Activated naive CD8-positive, alpha-beta T cell (primary cell): Measurements from ENCODE around the gene BMP5.

Source experiments
- H3K27ac Mint-ChIP-seq: one replicate; pipeline ENCODE4 v1.8.0; 2021; ENCODE audit warnings: mixed read lengths
- H3K27me3 Mint-ChIP-seq: one replicate; pipeline ENCODE4 v1.8.0; 2021; ENCODE audit warnings: mixed read lengths
- H3K36me3 Mint-ChIP-seq: one replicate; pipeline ENCODE4 v1.8.0; 2021; ENCODE audit warnings: mixed read lengths
- H3K4me1 Mint-ChIP-seq: one replicate; pipeline ENCODE4 v1.8.0; 2021; ENCODE audit warnings: low read depth, mixed read lengths
- H3K4me3 Mint-ChIP-seq: one replicate; pipeline ENCODE4 v1.8.0; 2021; ENCODE audit warnings: mild to moderate bottlenecking, mixed read lengths
- H3K9me3 Mint-ChIP-seq: one replicate; pipeline ENCODE4 v1.8.0; 2021; ENCODE audit warnings: low read depth, mixed read lengths

Gene BMP5

GRCh38 chr6:55841341-55841740 lies 34.0 kb downstream of the BMP5 start:
- no peak overlapping the region for H3K4me3 Mint-ChIP-seq
- peaks cover 9% of the 10 kb centered on the region for H3K9me3 Mint-ChIP-seq
- H3K4me1 Mint-ChIP-seq = no peaks in the 10 kb centered on the region
- no peaks in the 10 kb centered on the region for H3K36me3 Mint-ChIP-seq
- H3K27me3 Mint-ChIP-seq = no peaks in the 10 kb centered on the region
- H3K27ac Mint-ChIP-seq = no peak overlapping the region

- Mint-ChIP-seq H3K27ac (no peak overlapping the region), H3K27me3 (no peaks in the 10 kb centered on the region), H3K4me3 (no peak overlapping the region), H3K36me3 (no peaks in the 10 kb centered on the region), H3K4me1 (no peaks in the 10 kb centered on the region), H3K9me3 (peaks cover 9% of the 10 kb centered on the region)
These were observed 36.3 kb downstream of the BMP5 start for GRCh38 chr6:55839080-55839479.

GRCh38 chr6:55836945-55837344 lies 38.4 kb downstream of the BMP5 start:
- no peaks in the 10 kb centered on the region for H3K4me1 Mint-ChIP-seq
- no peaks in the 10 kb centered on the region for H3K36me3 Mint-ChIP-seq
- H3K27me3 Mint-ChIP-seq = no peaks in the 10 kb centered on the region
- H3K27ac Mint-ChIP-seq = no peak overlapping the region
- H3K4me3 Mint-ChIP-seq = no peak overlapping the region
- H3K9me3 Mint-ChIP-seq = peaks cover 9% of the 10 kb centered on the region

- Mint-ChIP-seq H3K27me3 (no peaks in the 10 kb centered on the region), H3K27ac (no peak overlapping the region), H3K36me3 (no peaks in the 10 kb centered on the region), H3K4me3 (no peak overlapping the region), H3K4me1 (no peaks in the 10 kb centered on the region), H3K9me3 (peaks cover 9% of the 10 kb centered on the region)
These were observed 38.9 kb downstream of the BMP5 start for GRCh38 chr6:55836481-55836880.

GRCh38 chr6:55835220-55835619 lies 40.2 kb downstream of the BMP5 start:
- peaks cover 8% of the 10 kb centered on the region for H3K9me3 Mint-ChIP-seq
- no peaks in the 10 kb centered on the region for H3K27me3 Mint-ChIP-seq
- H3K4me3 Mint-ChIP-seq = no peak overlapping the region
- no peaks in the 10 kb centered on the region for H3K36me3 Mint-ChIP-seq
- no peak overlapping the region for H3K27ac Mint-ChIP-seq
- no peaks in the 10 kb centered on the region for H3K4me1 Mint-ChIP-seq

GRCh38 chr6:55833284-55833683 lies 42.1 kb downstream of the BMP5 start:
- Mint-ChIP-seq H3K36me3 (no peaks in the 10 kb centered on the region), H3K27me3 (no peaks in the 10 kb centered on the region), H3K9me3 (peaks cover 10% of the 10 kb centered on the region), H3K4me1 (no peaks in the 10 kb centered on the region), H3K27ac (no peak overlapping the region), H3K4me3 (no peak overlapping the region)

- Mint-ChIP-seq H3K27ac (no peak overlapping the region), H3K4me1 (no peaks in the 10 kb centered on the region), H3K36me3 (no peaks in the 10 kb centered on the region), H3K27me3 (no peaks in the 10 kb centered on the region), H3K9me3 (peaks cover 10% of the 10 kb centered on the region), H3K4me3 (no peak overlapping the region)
These were observed 47.4 kb downstream of the BMP5 start for GRCh38 chr6:55827818-55828522.

- H3K27ac Mint-ChIP-seq = no peak overlapping the region
- H3K9me3 Mint-ChIP-seq = peaks cover 10% of the 10 kb centered on the region
- no peak overlapping the region for H3K4me3 Mint-ChIP-seq
- no peaks in the 10 kb centered on the region for H3K27me3 Mint-ChIP-seq
- H3K4me1 Mint-ChIP-seq = no peaks in the 10 kb centered on the region
- no peaks in the 10 kb centered on the region for H3K36me3 Mint-ChIP-seq
These were observed 48.4 kb downstream of the BMP5 start for GRCh38 chr6:55826941-55827340.

GRCh38 chr6:55825402-55826051 lies 49.9 kb downstream of the BMP5 start:
- no peaks in the 10 kb centered on the region for H3K36me3 Mint-ChIP-seq
- H3K27me3 Mint-ChIP-seq = no peaks in the 10 kb centered on the region
- no peak overlapping the region for H3K27ac Mint-ChIP-seq
- peaks cover 10% of the 10 kb centered on the region for H3K9me3 Mint-ChIP-seq
- H3K4me3 Mint-ChIP-seq = no peak overlapping the region
- H3K4me1 Mint-ChIP-seq = no peaks in the 10 kb centered on the region

- no peaks in the 10 kb centered on the region for H3K27me3 Mint-ChIP-seq
- no peaks in the 10 kb centered on the region for H3K36me3 Mint-ChIP-seq
- peaks cover 5% of the 10 kb centered on the region for H3K9me3 Mint-ChIP-seq
- H3K4me1 Mint-ChIP-seq = no peaks in the 10 kb centered on the region
- H3K4me3 Mint-ChIP-seq = no peak overlapping the region
- no peak overlapping the region for H3K27ac Mint-ChIP-seq
These were observed 52.6 kb downstream of the BMP5 start for GRCh38 chr6:55822815-55823214.

GRCh38 chr6:55822005-55822404 lies 53.4 kb downstream of the BMP5 start:
- H3K36me3 Mint-ChIP-seq = no peaks in the 10 kb centered on the region
- no peaks in the 10 kb centered on the region for H3K27me3 Mint-ChIP-seq
- no peaks in the 10 kb centered on the region for H3K4me1 Mint-ChIP-seq
- peaks cover 4% of the 10 kb centered on the region for H3K9me3 Mint-ChIP-seq
- H3K4me3 Mint-ChIP-seq = no peak overlapping the region
- H3K27ac Mint-ChIP-seq = no peak overlapping the region

GRCh38 chr6:55820696-55821095 lies 54.7 kb downstream of the BMP5 start:
- H3K4me1 Mint-ChIP-seq = no peaks in the 10 kb centered on the region
- H3K36me3 Mint-ChIP-seq = no peaks in the 10 kb centered on the region
- H3K4me3 Mint-ChIP-seq = no peak overlapping the region
- H3K9me3 Mint-ChIP-seq = no peaks in the 10 kb centered on the region
- no peak overlapping the region for H3K27ac Mint-ChIP-seq
- no peaks in the 10 kb centered on the region for H3K27me3 Mint-ChIP-seq

GRCh38 chr6:55819811-55820210 lies 55.6 kb downstream of the BMP5 start:
- Mint-ChIP-seq H3K4me1 (no peaks in the 10 kb centered on the region), H3K9me3 (no peaks in the 10 kb centered on the region), H3K4me3 (no peak overlapping the region), H3K27ac (no peak overlapping the region), H3K27me3 (no peaks in the 10 kb centered on the region), H3K36me3 (no peaks in the 10 kb centered on the region)

- Mint-ChIP-seq H3K36me3 (no peaks in the 10 kb centered on the region), H3K9me3 (no peaks in the 10 kb centered on the region), H3K27me3 (no peaks in the 10 kb centered on the region), H3K27ac (no peak overlapping the region), H3K4me1 (no peaks in the 10 kb centered on the region), H3K4me3 (no peak overlapping the region)
These were observed 56.9 kb downstream of the BMP5 start for GRCh38 chr6:55818482-55818881.

- Mint-ChIP-seq H3K4me1 (no peaks in the 10 kb centered on the region), H3K9me3 (no peaks in the 10 kb centered on the region)
These were observed 62.9 kb downstream of the BMP5 start for GRCh38 chr6:55812509-55812908.

GRCh38 chr6:55811074-55811473 lies 64.3 kb downstream of the BMP5 start:
- no peak overlapping the region for H3K27ac Mint-ChIP-seq
- H3K27me3 Mint-ChIP-seq = no peaks in the 10 kb centered on the region
- H3K4me1 Mint-ChIP-seq = no peaks in the 10 kb centered on the region
- H3K9me3 Mint-ChIP-seq = no peaks in the 10 kb centered on the region
- H3K4me3 Mint-ChIP-seq = no peak overlapping the region
- H3K36me3 Mint-ChIP-seq = no peaks in the 10 kb centered on the region

More at GRCh38 chr6:55812509-55812908, 62.9 kb downstream of the BMP5 start:
- Mint-ChIP-seq H3K36me3 (no peaks in the 10 kb centered on the region), H3K27ac (no peak overlapping the region), H3K4me3 (no peak overlapping the region), H3K27me3 (no peaks in the 10 kb centered on the region)
